ENCODE measurements around the gene TMEM208. TPM values are rescaled to one million over a fixed set of nuclear protein-coding genes. Genes with fewer than 3 reads are reported as not detected.

TMEM208 gene
- total RNA-seq, 4 donors from 2014 or later = 14.7 to 35.8 (median 29.2) TPM

GRCh38 chr16:67209565-67209964, 17.4 kb upstream of the TMEM208 start:
- H3K27me3 ChIP-seq = no peaks in the 10 kb centered on the region
- no peak overlapping the region for H3K4me3 ChIP-seq
- H3K36me3 ChIP-seq = no peaks in the 10 kb centered on the region
- DNase-seq (no peak), ATAC-seq (no peak)
- intact Hi-C loops (cut with DNase I; ENCODE audit: low total_unique reads) (no loop called here), in situ Hi-C loops (cut with MboI; ENCODE audit: low sequenced_read_pairs in 4 of 4) (no loop called here)
- TF ChIP-seq POLR2A (IDR thresholded peaks at IDR 0.05) = no peak
- TF ChIP-seq, protein P1, sequence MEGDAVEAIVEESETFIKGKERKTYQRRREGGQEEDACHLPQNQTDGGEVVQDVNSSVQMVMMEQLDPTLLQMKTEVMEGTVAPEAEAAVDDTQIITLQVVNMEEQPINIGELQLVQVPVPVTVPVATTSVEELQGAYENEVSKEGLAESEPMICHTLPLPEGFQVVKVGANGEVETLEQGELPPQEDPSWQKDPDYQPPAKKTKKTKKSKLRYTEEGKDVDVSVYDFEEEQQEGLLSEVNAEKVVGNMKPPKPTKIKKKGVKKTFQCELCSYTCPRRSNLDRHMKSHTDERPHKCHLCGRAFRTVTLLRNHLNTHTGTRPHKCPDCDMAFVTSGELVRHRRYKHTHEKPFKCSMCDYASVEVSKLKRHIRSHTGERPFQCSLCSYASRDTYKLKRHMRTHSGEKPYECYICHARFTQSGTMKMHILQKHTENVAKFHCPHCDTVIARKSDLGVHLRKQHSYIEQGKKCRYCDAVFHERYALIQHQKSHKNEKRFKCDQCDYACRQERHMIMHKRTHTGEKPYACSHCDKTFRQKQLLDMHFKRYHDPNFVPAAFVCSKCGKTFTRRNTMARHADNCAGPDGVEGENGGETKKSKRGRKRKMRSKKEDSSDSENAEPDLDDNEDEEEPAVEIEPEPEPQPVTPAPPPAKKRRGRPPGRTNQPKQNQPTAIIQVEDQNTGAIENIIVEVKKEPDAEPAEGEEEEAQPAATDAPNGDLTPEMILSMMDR (IDR thresholded peaks at IDR 0.05 in 4 of 5, conservative IDR thresholded peaks at IDR 0.05 in 1 of 5) = no peak
- H3K27ac ChIP-seq = peak overlapping the region in 1 of 4 donors; percentile 40
- peaks cover 35 to 38% of the 10 kb centered on the region in 2 donors for H3K4me1 ChIP-seq
- no peaks in the 10 kb centered on the region for H3K9me3 ChIP-seq

GRCh38 chr16:67210069-67210937, 16.6 kb upstream of the TMEM208 start:
- Histone ChIP-seq H3K4me1 (peaks cover 38 to 43% of the 10 kb centered on the region in 2 donors), H3K4me3 (no peak overlapping the region), H3K27me3 (no peaks in the 10 kb centered on the region), H3K9me3 (no peaks in the 10 kb centered on the region), H3K36me3 (no peaks in the 10 kb centered on the region), H3K27ac (peak overlapping the region in 1 of 4 donors; percentile 54)
- TF ChIP-seq POLR2A (IDR thresholded peaks at IDR 0.05) = no peak
- TF ChIP-seq, protein P1 (IDR thresholded peaks at IDR 0.05 in 4 of 5, conservative IDR thresholded peaks at IDR 0.05 in 1 of 5) = no peak
- DNase-seq = no peak
- in situ Hi-C loops (cut with MboI; ENCODE audit: low sequenced_read_pairs in 4 of 4) (no loop called here), intact Hi-C loops (cut with DNase I; ENCODE audit: low total_unique reads) (no loop called here)
- no peak for ATAC-seq

DNA sequence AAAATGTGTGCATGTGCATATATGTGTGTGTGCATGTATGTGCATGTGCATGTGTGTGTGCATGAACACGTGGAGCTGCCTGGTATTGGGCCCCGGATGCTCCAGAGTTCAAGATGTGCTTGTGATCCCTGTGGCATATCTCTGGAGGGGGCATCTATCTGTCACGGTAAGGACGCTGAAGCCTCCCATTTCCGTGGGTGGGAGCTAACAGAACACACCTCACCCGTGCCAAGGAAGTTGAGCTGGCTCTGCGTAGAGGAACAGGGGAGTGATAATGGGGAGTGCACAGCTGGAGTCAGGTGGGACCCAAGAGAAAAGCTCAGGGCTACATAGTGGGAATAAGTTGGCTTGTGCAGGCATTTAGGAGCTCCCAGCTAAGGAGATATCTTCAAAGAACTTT, 15.3 kb upstream of the TMEM208 start:
- in situ Hi-C loops (cut with MboI; ENCODE audit: low sequenced_read_pairs in 4 of 4) = no loop called here
- intact Hi-C loops (cut with DNase I; ENCODE audit: low total_unique reads) = no loop called here
- DNase-seq (no peak), ATAC-seq (no peak)
- Histone ChIP-seq H3K4me1 (peaks cover 38 to 43% of the 10 kb centered on the region in 2 donors), H3K27ac (no peak overlapping the region), H3K36me3 (no peaks in the 10 kb centered on the region), H3K27me3 (no peaks in the 10 kb centered on the region), H3K4me3 (no peak overlapping the region), H3K9me3 (no peaks in the 10 kb centered on the region)
- TF ChIP-seq, protein P1 (IDR thresholded peaks at IDR 0.05 in 4 of 5, conservative IDR thresholded peaks at IDR 0.05 in 1 of 5) = no peak
- TF ChIP-seq POLR2A (IDR thresholded peaks at IDR 0.05) = no peak

GRCh38 chr16:67212766-67213165, 14.2 kb upstream of the TMEM208 start:
- no peak for DNase-seq
- in situ Hi-C loops (cut with MboI; ENCODE audit: low sequenced_read_pairs in 4 of 4) (no loop called here), intact Hi-C loops (cut with DNase I; ENCODE audit: low total_unique reads) (no loop called here)

More at GRCh38 chr16:67212766-67213165, 14.2 kb upstream of the TMEM208 start:
- Histone ChIP-seq H3K36me3 (no peaks in the 10 kb centered on the region), H3K27ac (peak overlapping the region in 1 of 4 donors; percentile 57), H3K9me3 (no peaks in the 10 kb centered on the region), H3K4me1 (peaks cover 33 to 34% of the 10 kb centered on the region in 2 donors), H3K4me3 (no peak overlapping the region), H3K27me3 (no peaks in the 10 kb centered on the region)
- ATAC-seq = no peak
- no peak for TF ChIP-seq POLR2A (IDR thresholded peaks at IDR 0.05)
- TF ChIP-seq, protein P1 (IDR thresholded peaks at IDR 0.05 in 4 of 5, conservative IDR thresholded peaks at IDR 0.05 in 1 of 5) = no peak

Measured in gastrocnemius medialis (tissue), 4 donors.